AG04449 (cell line): ENCODE data around the gene TTC3.

Source experiments
- CTCF ChIA-PET: fragments of 350-600 bp; formaldehyde crosslinking; extraction: SDS; loops from one replicate; lab custom pipeline; 2021; ENCODE audit warnings: antibody characterized with exemption; lab: Yijun Ruan, JAX
- POLR2A ChIA-PET: fragments of 400-600, 350-600 bp; formaldehyde crosslinking; extraction: SDS; loops from one replicate; lab custom pipeline; 2020; ENCODE audit warnings: antibody characterized with exemption, inconsistent platforms; lab: Yijun Ruan, JAX
- DNase-seq: peaks from one replicate; pipeline ENCODE4 v3.0.0-alpha.2; 2010; ENCODE audit warnings: low read depth, low spot score
- H3K4me3 ChIP-seq: 2 replicates; pipeline ENCODE4 v1.5.1; 2011; ENCODE audit warnings: low read depth, mild to moderate bottlenecking, control low read depth, low read length
- TF ChIP-seq, protein P1 (sequence below): IDR thresholded peaks from one replicate; pipeline ENCODE4 v1.5.1; 2011; ENCODE audit warnings: mild to moderate bottlenecking, moderate library complexity, low read length, control low read depth, inconsistent platforms; ENCODE audit not compliant: insufficient read depth; ENCODE audit errors: missing control alignments

Gene TTC3

DNA sequence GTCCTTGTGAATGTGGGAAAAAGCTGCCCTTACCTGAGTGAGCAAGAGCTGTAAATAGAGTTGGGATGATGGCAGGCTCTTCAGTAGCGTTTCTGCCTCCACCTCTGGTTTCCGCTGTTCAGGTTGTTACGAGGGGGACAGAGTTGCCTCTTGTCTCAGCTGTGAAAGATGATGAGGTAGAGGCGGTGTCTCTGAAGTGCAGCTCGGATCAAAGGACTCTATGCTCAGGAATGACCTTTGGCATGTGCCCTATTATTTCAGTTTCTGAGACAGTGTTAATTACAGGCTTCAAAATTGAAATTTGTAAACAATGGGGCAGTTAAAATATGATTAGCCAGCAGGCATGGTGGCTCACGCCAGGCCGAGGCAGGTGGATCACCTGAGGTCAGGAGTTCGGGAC is 123.8 kb downstream of the TTC3 start:
- no peak overlapping the region for H3K4me3 ChIP-seq
- POLR2A ChIA-PET: no interaction called here
- CTCF ChIA-PET: no interaction called here
- DNase-seq: no peak
- TF ChIP-seq, protein P1, sequence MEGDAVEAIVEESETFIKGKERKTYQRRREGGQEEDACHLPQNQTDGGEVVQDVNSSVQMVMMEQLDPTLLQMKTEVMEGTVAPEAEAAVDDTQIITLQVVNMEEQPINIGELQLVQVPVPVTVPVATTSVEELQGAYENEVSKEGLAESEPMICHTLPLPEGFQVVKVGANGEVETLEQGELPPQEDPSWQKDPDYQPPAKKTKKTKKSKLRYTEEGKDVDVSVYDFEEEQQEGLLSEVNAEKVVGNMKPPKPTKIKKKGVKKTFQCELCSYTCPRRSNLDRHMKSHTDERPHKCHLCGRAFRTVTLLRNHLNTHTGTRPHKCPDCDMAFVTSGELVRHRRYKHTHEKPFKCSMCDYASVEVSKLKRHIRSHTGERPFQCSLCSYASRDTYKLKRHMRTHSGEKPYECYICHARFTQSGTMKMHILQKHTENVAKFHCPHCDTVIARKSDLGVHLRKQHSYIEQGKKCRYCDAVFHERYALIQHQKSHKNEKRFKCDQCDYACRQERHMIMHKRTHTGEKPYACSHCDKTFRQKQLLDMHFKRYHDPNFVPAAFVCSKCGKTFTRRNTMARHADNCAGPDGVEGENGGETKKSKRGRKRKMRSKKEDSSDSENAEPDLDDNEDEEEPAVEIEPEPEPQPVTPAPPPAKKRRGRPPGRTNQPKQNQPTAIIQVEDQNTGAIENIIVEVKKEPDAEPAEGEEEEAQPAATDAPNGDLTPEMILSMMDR: no peak

DNA sequence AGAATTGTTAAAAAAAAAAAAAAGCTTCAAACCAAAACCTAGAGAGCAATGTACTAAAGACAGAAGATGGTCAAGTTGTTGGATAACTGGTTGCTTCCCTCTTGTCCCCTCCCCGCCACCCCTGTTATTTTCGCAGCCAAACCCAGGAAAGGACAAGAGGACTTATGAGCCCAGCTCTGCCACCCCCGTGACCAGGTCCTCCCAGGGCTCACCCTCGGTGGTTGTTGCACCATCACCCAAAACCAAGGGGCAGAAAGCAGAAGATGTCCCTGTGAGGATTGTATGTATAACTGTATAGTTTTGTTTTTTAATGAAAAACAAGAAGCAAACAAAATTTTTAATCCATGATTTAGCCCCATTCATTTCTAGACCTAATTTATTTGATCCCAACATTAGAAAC is 124.7 kb downstream of the TTC3 start:
- ChIA-PET POLR2A (no interaction called here), CTCF (no interaction called here)
- H3K4me3 ChIP-seq: no peak overlapping the region
- TF ChIP-seq, protein P1: no peak
- DNase-seq: no peak

DNA sequence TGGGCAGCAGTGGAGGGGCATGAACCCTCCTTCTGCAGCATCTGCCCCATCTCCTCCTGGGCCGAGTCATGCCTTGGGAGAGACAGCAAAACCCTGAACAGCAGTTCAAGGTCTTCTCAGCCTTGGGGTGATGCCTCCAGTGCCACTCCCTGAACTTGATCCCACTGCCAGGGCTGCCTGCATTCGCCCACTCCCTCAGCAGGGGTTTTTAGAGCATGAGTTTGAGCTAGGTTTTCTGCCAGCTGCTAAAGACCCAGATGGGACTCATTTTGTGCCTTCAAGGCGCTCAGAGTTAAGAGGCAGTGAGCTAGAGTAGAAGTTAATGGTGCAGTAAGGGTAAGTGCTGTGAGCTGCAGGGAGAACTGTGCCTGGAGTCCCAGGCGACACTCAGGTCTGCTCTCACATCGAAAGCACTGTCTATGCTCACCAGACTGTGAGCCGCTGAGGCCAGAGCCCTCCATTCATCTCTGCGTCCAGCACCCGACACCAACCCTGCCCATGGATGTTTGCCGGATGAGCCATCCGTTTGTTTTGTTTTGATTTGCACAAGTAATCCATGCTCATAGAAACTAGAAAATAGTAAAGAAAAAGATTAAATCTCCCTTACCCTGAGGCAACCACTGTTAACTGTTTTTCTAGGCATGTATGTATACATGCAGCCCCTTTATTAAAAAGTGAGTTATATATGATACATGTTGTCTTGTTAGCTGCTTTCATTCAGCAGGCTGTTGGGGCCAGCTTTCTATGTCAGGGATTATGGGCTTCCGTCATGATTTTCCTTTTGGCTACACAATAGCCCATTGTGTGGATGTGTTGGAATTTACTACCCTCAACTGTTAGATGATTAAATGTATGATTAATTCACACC is 126.2 kb downstream of the TTC3 start:
- ChIA-PET CTCF (no interaction called here), POLR2A (interaction anchor here (0.7 kb wide), 1 partner anchor 68 kb away, joined by 4 read pairs; the partner anchor contains the start of gene VPS26C)
- DNase-seq: no peak
- no peak overlapping the region for H3K4me3 ChIP-seq
- TF ChIP-seq, protein P1: no peak

DNA sequence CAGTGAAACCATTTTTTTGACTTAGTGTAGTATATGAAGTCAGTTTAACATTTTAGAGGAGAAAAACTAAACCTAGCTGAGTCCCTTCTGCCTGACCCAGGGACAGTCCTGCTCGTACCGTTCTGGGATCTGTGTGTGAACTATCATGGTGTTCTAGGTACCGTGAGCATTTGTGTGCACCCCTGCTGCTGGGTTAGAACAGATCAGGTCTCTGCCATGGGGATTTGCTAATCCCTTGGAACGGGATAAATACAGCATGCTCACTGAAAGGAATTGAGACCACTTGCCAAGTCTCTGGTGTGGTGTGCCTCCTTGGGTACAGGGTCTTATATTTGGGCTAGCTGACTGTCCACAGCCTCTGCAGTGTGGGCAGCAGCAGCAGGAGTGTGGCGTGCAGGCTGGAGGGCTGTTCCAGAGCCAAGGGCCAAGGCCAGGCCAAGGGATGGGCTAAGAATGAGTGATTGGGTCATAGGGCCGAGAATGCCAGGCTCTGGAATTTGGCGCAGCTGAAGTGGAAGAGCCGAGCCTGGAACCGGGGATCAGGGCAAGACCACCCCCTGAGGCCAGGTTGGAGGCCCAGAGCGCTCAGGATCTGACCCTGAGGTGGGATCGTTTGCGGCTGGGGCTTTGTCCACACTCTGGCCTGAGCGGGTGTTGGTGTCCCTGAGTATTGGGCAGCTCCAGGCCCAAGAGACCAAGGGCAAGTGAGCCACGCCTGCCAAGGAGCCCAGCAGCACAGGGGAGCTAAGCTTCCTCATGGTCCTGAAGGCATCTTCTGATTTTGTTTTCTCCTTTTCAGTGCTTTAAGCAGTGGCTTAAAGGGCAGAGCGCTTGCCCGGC is 127.8 kb downstream of the TTC3 start:
- DNase-seq: no peak
- no peak overlapping the region for H3K4me3 ChIP-seq
- TF ChIP-seq, protein P1: no peak
- ChIA-PET POLR2A (no interaction called here), CTCF (interaction anchor here (1.3 kb wide), 1 partner anchor 24 kb away, joined by 3 read pairs; no protein-coding TSS in a partner anchor)

DNA sequence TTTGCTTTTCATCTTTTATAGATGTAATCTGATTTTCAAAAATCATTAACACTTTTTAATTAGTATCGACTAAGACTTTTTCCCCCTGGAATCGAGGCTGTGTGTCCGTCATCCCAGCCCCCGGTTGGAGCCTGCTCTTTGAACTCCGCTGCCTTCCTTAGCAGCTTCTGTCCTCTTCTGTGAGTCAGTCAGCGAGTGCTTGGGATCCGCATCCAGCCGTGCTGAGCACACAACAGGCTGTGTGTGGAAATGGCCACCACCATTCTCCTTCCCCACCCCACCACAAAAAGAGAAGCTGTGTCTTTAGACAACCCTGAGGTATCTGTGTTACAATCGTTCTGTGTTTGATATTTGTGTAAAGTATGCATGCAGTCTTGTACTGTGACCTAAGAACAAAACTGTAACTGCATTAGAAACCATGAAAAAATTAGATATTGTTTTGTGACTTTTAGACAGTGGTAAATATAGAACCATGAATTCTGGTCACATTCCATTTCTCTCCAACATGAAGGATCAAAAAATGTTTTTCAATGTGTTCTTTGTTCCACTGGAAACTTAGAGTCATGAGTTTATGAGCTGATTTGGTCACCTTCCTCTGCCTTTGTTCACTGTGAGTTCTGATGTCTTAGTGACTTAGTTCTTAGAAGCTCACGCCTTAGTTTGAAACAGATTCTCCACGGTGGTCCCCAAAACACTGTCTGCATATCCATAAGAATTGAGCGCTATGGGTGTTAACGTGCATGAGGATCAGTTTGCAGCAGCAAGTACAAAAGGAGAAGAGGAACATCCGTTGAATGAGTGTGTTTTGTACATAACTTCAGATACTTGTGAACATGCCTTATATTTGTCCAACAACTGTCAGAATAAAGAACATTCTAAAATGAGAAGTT is 129.4 kb downstream of the TTC3 start:
- DNase-seq: no peak
- ChIA-PET POLR2A (no interaction called here), CTCF (no interaction called here)
- TF ChIP-seq, protein P1: no peak
- H3K4me3 ChIP-seq: no peak overlapping the region
